GM12878 (cell line): Measurements from ENCODE around the gene VAT1. TPM values are rescaled to one million over a fixed set of nuclear protein-coding genes. Genes with fewer than 3 reads are reported as not detected.

ENCODE experiments used
- ATAC-seq: fragments of 200-7000 bp; cut with Tn5 transposase; 3 replicates; pipeline ENCODE4 v1.9.1; 2020; ENCODE audit warnings: mild to moderate bottlenecking, moderate library complexity
- BruUV-seq: library from RNA; stranded (reverse); fragments of 400-500 nt; replicated peaks from 2 replicates; lab custom pipeline; 2021; lab: Mats Ljungman, UMichigan
- CTCF ChIA-PET: fragments of 300-600 bp; sonication (Branson Sonifier 250); formaldehyde crosslinking; extraction: SDS; loops from one replicate; lab custom pipeline; 2021; ENCODE audit warnings: inconsistent platforms; lab: Yijun Ruan, JAX
- POLR2A ChIA-PET: fragments of 350-600 bp; formaldehyde crosslinking; extraction: SDS; loops from one replicate; lab custom pipeline; 2021; ENCODE audit warnings: inconsistent platforms; lab: Charles Lee
- RAD21 ChIA-PET: fragments of 300-600 bp; sonication (Branson Sonifier 250); formaldehyde crosslinking; loops from one replicate; lab custom pipeline; 2023; ENCODE audit warnings: antibody characterized with exemption; ENCODE audit not compliant: unreplicated experiment; lab: Charles Lee
- SMC1A ChIA-PET: fragments of 300-600 bp; sonication (Branson Sonifier 250); formaldehyde crosslinking; loops from one replicate; lab custom pipeline; 2023; ENCODE audit not compliant: unreplicated experiment, uncharacterized antibody; lab: Charles Lee
- DNase-seq: peaks from one replicate; pipeline ENCODE4 v3.0.0-alpha.2; 2011; ENCODE audit warnings: low read depth, low spot score
- FAIRE-seq: peaks from 3 replicates; lab custom pipeline; 2011; peaks lifted over from hg19 to GRCh38; lab: Jason Lieb, UNC
- H2AFZ ChIP-seq: 2 replicates; pipeline ENCODE4 v1.6.0; 2011; ENCODE audit warnings: low read depth, low read length, control low read depth; ENCODE audit not compliant: control insufficient read depth
- H3K27ac ChIP-seq: 2 replicates; pipeline ENCODE4 v1.5.1; 2011; ENCODE audit warnings: control low read depth; ENCODE audit not compliant: control insufficient read depth, insufficient read depth
- H3K27me3 ChIP-seq, 2 experiments: replicated peaks in 1 of 2; 2 replicates each; pipeline versions ENCODE4 v1.6.0 to v1.6.1; 2011; ENCODE audit warnings: low read length in 1 of 2; ENCODE audit not compliant: control insufficient read depth in 2 of 2, insufficient read depth in 2 of 2
- H3K36me3 ChIP-seq, 2 experiments: 2 replicates each; pipeline ENCODE4 v1.5.1; 2011; ENCODE audit warnings: low read length in 1 of 2; ENCODE audit not compliant: control insufficient read depth in 2 of 2, insufficient read depth in 2 of 2
- H3K4me1 ChIP-seq: 2 replicates; pipeline ENCODE4 v1.6.1; 2011; ENCODE audit warnings: mild to moderate bottlenecking, low read length, moderate library complexity, mixed read lengths; ENCODE audit not compliant: control insufficient read depth, insufficient read depth
- H3K4me2 ChIP-seq: 2 replicates; pipeline ENCODE4 v1.6.0; 2011; ENCODE audit warnings: control low read depth; ENCODE audit not compliant: control insufficient read depth, insufficient read depth
- H3K4me3 ChIP-seq: fragments of 200-600 bp; sonication (generic); 2 replicates; pipeline ENCODE4 v1.5.1; 2016
- H3K79me2 ChIP-seq: 2 replicates; pipeline ENCODE4 v1.6.0; 2011; ENCODE audit warnings: low read length; ENCODE audit not compliant: control insufficient read depth, insufficient read depth
- H3K9ac ChIP-seq: 2 replicates; pipeline ENCODE4 v1.8.0; 2011; ENCODE audit warnings: low read length, control low read depth, mixed read lengths; ENCODE audit not compliant: control insufficient read depth, insufficient read depth
- H3K9me3 ChIP-seq: replicated peaks from 3 replicates; pipeline ENCODE4 v1.5.1; 2011; ENCODE audit warnings: mild to moderate bottlenecking, low read length; ENCODE audit not compliant: control insufficient read depth, insufficient read depth
- H4K20me1 ChIP-seq: 2 replicates; pipeline ENCODE4 v1.6.0; 2011; ENCODE audit not compliant: control insufficient read depth, insufficient read depth
- BACH1 ChIP-seq: fragments of 450-650 bp; IDR thresholded peaks from 2 replicates; pipeline ENCODE4 v1.6.1; 2017; ENCODE audit warnings: mild to moderate bottlenecking, borderline replicate concordance
- BCLAF1 ChIP-seq: fragments of 450-650 bp; IDR thresholded peaks from 2 replicates; pipeline ENCODE4 v1.6.1; 2017; ENCODE audit warnings: antibody characterized with exemption, mild to moderate bottlenecking, moderate library complexity
- EP300 ChIP-seq, 2 experiments: fragments of 150-350 bp in 1 of 2; IDR thresholded peaks; 2 replicates each; pipeline ENCODE4 v1.6.1; 2011 to 2012; ENCODE audit warnings: low read depth in 2 of 2, low read length in 2 of 2, borderline replicate concordance in 1 of 2, improper control_type of control experiment in 1 of 2, inconsistent platforms in 1 of 2; ENCODE audit not compliant: control insufficient read depth in 1 of 2
- FOXK2 ChIP-seq: fragments of 450-650 bp; IDR thresholded peaks from 2 replicates; pipeline ENCODE4 v1.6.1; 2017; ENCODE audit warnings: mild to moderate bottlenecking, moderate library complexity
- GATAD2B ChIP-seq: fragments of 450-650 bp; conservative IDR thresholded peaks from 2 replicates; pipeline ENCODE4 v1.6.1; 2017; ENCODE audit warnings: low read depth, mild to moderate bottlenecking, moderate library complexity
- KAT2A ChIP-seq: conservative IDR thresholded peaks from 2 replicates; pipeline ENCODE4 v1.6.1; 2011; ENCODE audit warnings: low read depth, low read length; ENCODE audit not compliant: control insufficient read depth
- MTA2 ChIP-seq: fragments of 450-650 bp; IDR thresholded peaks from 2 replicates; pipeline ENCODE4 v1.6.1; 2016; ENCODE audit warnings: low read depth, mild to moderate bottlenecking, moderate library complexity
- MYB ChIP-seq: fragments of 150-350 bp; IDR thresholded peaks from 2 replicates; pipeline ENCODE4 v1.6.1; 2014; ENCODE audit warnings: mild to moderate bottlenecking, low read depth, low read length, borderline replicate concordance
- MYC ChIP-seq: IDR thresholded peaks from 2 replicates; pipeline ENCODE4 v1.6.1; 2011; ENCODE audit warnings: mild to moderate bottlenecking, low read length, moderate library complexity, inconsistent platforms; ENCODE audit not compliant: insufficient read depth, insufficient replicate concordance, insufficient read length, severe bottlenecking
- NRF1 ChIP-seq: conservative IDR thresholded peaks from 2 replicates; pipeline ENCODE4 v1.6.1; 2011; ENCODE audit warnings: mild to moderate bottlenecking, low read depth, low read length, improper control_type of control experiment
- PAX8 ChIP-seq: fragments of 450-650 bp; IDR thresholded peaks from 2 replicates; pipeline ENCODE4 v1.6.1; 2017; ENCODE audit warnings: mild to moderate bottlenecking, moderate library complexity
- POU2F2 ChIP-seq: IDR thresholded peaks from 3 replicates; pipeline ENCODE4 v1.6.1; 2011; ENCODE audit warnings: low read depth, mild to moderate bottlenecking, low read length, borderline replicate concordance
- SIN3A ChIP-seq: IDR thresholded peaks from 2 replicates; pipeline ENCODE4 v1.6.1; 2012; ENCODE audit warnings: low read depth, low read length, improper control_type of control experiment
- SREBF2 ChIP-seq: IDR thresholded peaks from 2 replicates; pipeline ENCODE4 v1.6.1; 2012; ENCODE audit warnings: mild to moderate bottlenecking, low read length
- TAF1 ChIP-seq: IDR thresholded peaks from 2 replicates; pipeline ENCODE4 v1.6.1; 2011; ENCODE audit warnings: mild to moderate bottlenecking, low read depth, low read length, borderline replicate concordance
- ZBED1 ChIP-seq: IDR thresholded peaks from 2 replicates; pipeline ENCODE4 v1.6.1; 2016; ENCODE audit warnings: borderline replicate concordance
- WGBS: methylation state at CpG from one replicate; pipeline ENCODE4 v1.1.6; 2016; ENCODE audit warnings: low lambda C conversion rate; ENCODE audit not compliant: insufficient replicate concordance, insufficient coverage; ENCODE audit errors: missing lambda C conversion rate; 5-methylcytosine and 5-hydroxymethylcytosine counted together
- in situ Hi-C: fragments of 300-500 bp; cut with MboI; formaldehyde crosslinking; loops from 9 replicates; pipeline ENCODE4 v1.14.3; 2018; ENCODE audit warnings: mixed read lengths
- intact Hi-C: fragments of 100-400 bp; cut with micrococcal nuclease; formaldehyde crosslinking; loops from one replicate; pipeline ENCODE4 v1.14.2; 2022; ENCODE audit not compliant: unreplicated experiment
- polyA plus RNA-seq, 11 experiments: library from polyadenylated mRNA; depleted of rRNA in 4 of 11; unstranded in 6 of 11; stranded (reverse) in 5 of 11; fragments of >200 nt; fragmentation: Nextera tagmentation in 4 of 11; fragmentation: Illumina TruSeq in 1 of 11; extraction: Ambion mirVana in 4 of 11; extraction: Trizol in 1 of 11; gene quantifications; 1 replicate in 1 of 11; 2 replicates in 10 of 11; pipeline versions ENCODE4 v1.2.1 to v1.2.3, GENCODE V29; 2011 to 2016; ENCODE audit warnings: inconsistent platforms in 2 of 11, missing spikeins in 2 of 11, low read depth in 1 of 11
- total RNA-seq, 4 experiments: library from RNA; depleted of rRNA in 3 of 4; stranded (reverse); fragments of >200 nt in 3 of 4; fragmentation: Illumina TruSeq in 1 of 4; extraction: Trizol in 1 of 4; gene quantifications; 2 replicates each; pipeline versions ENCODE4 v1.2.1 to v1.2.3, GENCODE V29; 2013 to 2021

VAT1 gene
- total and polyA plus RNA-seq, 10 of the 15 experiments (the other 5 are each of a cell fraction or from before 2014, with no cell fraction given) = 5.0 to 19.8 (median 8.2) TPM

GRCh38 chr17:43025766-43026537, 3.8 kb upstream of the VAT1 start (continued):
- no peak for TF ChIP-seq MYB
- no peak for TF ChIP-seq TAF1
- TF ChIP-seq NRF1 = no peak
- TF ChIP-seq PAX8 = no peak
- TF ChIP-seq KAT2A = no peak
- no peak for TF ChIP-seq BCLAF1

GRCh38 chr17:43025290-43025657, 3.1 kb upstream of the VAT1 start:
- DNase-seq (no peak), FAIRE-seq (no peak), ATAC-seq (no peak)
- intact Hi-C loops = no loop called here
- ChIA-PET RAD21 (interaction anchor here (1.4 kb wide), 2 partner anchors 144 to 309 kb away, joined by 8 to 9 read pairs; no protein-coding TSS in a partner anchor), SMC1A (no interaction called here), POLR2A (interaction anchor here (0.9 kb wide), 1 partner anchor 15 kb away, joined by 3 read pairs; no protein-coding TSS in a partner anchor), CTCF (interaction anchor here (1.3 to 1.9 kb wide), 5 partner anchors 19 to 312 kb away, joined by 3 to 14 read pairs (median 7); partner anchors contain the start of genes IFI35 and RPL27)
- Histone ChIP-seq H3K27ac (no peak overlapping the region), H4K20me1 (no peaks in the 10 kb centered on the region), H3K4me3 (no peak overlapping the region), H3K27me3 (no peaks in the 10 kb centered on the region), H3K9me3 (no peaks in the 10 kb centered on the region), H3K36me3 (no peaks in the 10 kb centered on the region), H3K4me2 (no peak overlapping the region), H2AFZ (no peak overlapping the region), H3K9ac (no peak overlapping the region), H3K79me2 (no peaks in the 10 kb centered on the region), H3K4me1 (peaks cover 7% of the 10 kb centered on the region; the same call in 1 of the 2 replicates)
- in situ Hi-C loops = loop anchor here (10.0 kb wide), 1 partner anchor 190 kb away; the partner anchor contains the start of gene TMEM106A
- no TSS peak for BruUV-seq
- no peak for TF ChIP-seq POU2F2
- no peak for TF ChIP-seq EP300 (IDR thresholded peaks at IDR 0.05; ENCODE audit: borderline replicate concordance in 1 of 2, control insufficient read depth in 1 of 2, low read depth in 2 of 2, low read length in 2 of 2)
- TF ChIP-seq FOXK2 = no peak
- no peak for TF ChIP-seq SREBF2
- TF ChIP-seq GATAD2B = no peak
- no peak for TF ChIP-seq MTA2
- TF ChIP-seq MYC = no peak
- no peak for TF ChIP-seq SIN3A
- no peak for TF ChIP-seq ZBED1
- TF ChIP-seq BACH1 = no peak
- WGBS = 34% methylated on average over 10 of the region's 27 CpGs
